GM12892 (cell line): ENCODE measurements around the gene MYO19.
"Not testable (repeated sequence)": the region's sequence is repeated elsewhere in the genome, so short reads cannot be mapped to it uniquely, and the experiment has no call there.

Experiments
- DNase-seq: peaks from one replicate; pipeline ENCODE4 v3.0.0; 2011; ENCODE audit not compliant: insufficient read length
- FAIRE-seq: peaks from 2 replicates; lab custom pipeline; 2011; peaks lifted over from hg19 to GRCh38; lab: Jason Lieb, UNC
- POLR2A ChIP-seq: IDR thresholded peaks from 2 replicates; pipeline ENCODE4 v1.6.1; 2011; ENCODE audit warnings: low read depth, low read length, control low read depth
- POLR2AphosphoS5 ChIP-seq: IDR thresholded peaks from 2 replicates; pipeline ENCODE4 v1.6.1; 2011; ENCODE audit warnings: low read depth, low read length, control low read depth
- TAF1 ChIP-seq: IDR thresholded peaks from 2 replicates; pipeline ENCODE4 v1.6.1; 2011; ENCODE audit warnings: low read depth, mild to moderate bottlenecking, control low read depth, low read length, borderline replicate concordance

Gene MYO19

GRCh38 chr17:36494674-36495073, 40.0 kb downstream of the MYO19 start:
- DNase-seq: no peak
- no peak for FAIRE-seq
- TF ChIP-seq TAF1 (no peak), POLR2A (no peak), POLR2AphosphoS5 (no peak)

DNA sequence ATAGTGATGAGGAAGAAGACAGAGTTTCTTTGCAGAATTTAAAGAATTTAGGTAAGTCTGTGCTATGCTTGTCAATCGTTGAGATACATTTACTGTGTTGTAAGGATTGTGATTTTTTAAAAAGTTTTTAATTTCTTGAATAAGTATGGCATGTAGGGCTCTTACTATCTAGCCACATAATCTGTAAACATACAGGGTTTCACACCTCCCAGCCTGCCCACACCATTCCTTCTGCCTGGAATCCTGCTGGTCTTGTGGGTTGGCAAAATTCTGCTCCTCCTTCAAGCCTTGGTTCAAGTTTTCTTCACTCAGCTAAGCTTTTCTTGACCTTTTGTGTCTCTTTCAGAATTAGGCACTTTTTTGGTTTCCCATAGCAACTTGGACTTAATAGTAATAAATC, 40.7 kb downstream of the MYO19 start:
- TF ChIP-seq TAF1: no peak
- TF ChIP-seq POLR2AphosphoS5: no peak
- no peak for TF ChIP-seq POLR2A
- no peak for FAIRE-seq
- DNase-seq: no peak

GRCh38 chr17:36486204-36487194, 48.2 kb downstream of the MYO19 start, which contains the start of gene ZNHIT3:
Gene ZNHIT3, plus strand, starts transcription at chr17:36486681. Its CDS starts 19 bp downstream, at chr17:36486700.
- DNase-seq: peak; percentile 89
- FAIRE-seq: no peak
- TF ChIP-seq POLR2A (peak; percentile 87), TAF1 (peak; percentile 71; the same call in 1 of the 2 replicates), POLR2AphosphoS5 (peak; percentile 83)

GRCh38 chr17:36485805-36486203, 48.9 kb downstream of the MYO19 start:
- DNase-seq (no peak), FAIRE-seq (no peak)
- no peak for TF ChIP-seq TAF1
- TF ChIP-seq POLR2A: no peak
- TF ChIP-seq POLR2AphosphoS5: no peak

GRCh38 chr17:36485027-36485426, 49.6 kb downstream of the MYO19 start:
- no peak for DNase-seq
- FAIRE-seq: no peak
- no peak for TF ChIP-seq POLR2AphosphoS5
- TF ChIP-seq TAF1: no peak
- TF ChIP-seq POLR2A: no peak

- not testable (repeated sequence) for FAIRE-seq
Measured at GRCh38 chr17:36484021-36484420, 50.6 kb downstream of the MYO19 start.

GRCh38 chr17:36482611-36483504, 51.8 kb downstream of the MYO19 start:
- no peak for TF ChIP-seq POLR2A
- no peak for FAIRE-seq
- DNase-seq: peak; percentile 81

More at GRCh38 chr17:36484021-36484420, 50.6 kb downstream of the MYO19 start:
- not testable (repeated sequence) for DNase-seq

GRCh38 chr17:36481829-36482228, 52.8 kb downstream of the MYO19 start:
- FAIRE-seq: no peak
- no peak for DNase-seq
- no peak for TF ChIP-seq POLR2A
- TF ChIP-seq TAF1: no peak
- no peak for TF ChIP-seq POLR2AphosphoS5

DNA sequence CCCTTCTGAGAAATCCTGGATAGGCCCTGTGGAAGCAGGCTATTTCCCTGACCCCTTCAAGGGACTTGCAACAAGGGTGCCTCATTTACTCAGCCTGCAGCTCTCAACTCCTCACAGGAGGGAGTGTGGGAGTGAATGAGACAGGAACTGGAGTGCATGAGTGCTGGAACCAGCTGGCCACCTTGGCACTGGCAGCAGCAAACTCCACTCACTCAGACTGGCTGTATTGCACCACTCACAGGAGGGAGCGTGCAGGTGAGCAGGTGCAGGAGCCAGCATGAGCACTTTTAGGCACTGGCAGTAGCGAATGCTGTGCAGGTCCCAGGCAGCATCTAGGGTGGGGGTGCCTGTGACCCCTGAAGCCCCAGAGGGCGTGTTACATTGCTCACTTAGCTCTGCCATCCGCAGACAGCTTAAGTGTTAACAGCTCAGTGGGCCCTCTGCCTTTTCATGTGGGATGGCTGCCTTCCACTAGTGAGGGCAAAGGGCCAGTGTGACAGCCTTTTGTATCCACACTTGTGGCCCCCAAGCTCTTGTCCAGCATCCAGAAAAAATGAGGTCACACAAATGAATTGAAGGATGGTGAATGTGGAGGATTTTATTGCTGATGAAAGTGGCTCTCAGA, 59.2 kb downstream of the MYO19 start:
- TF ChIP-seq POLR2A: no peak
- no peak for TF ChIP-seq POLR2AphosphoS5
- no peak for TF ChIP-seq TAF1
- no peak for DNase-seq
- FAIRE-seq: no peak

DNA sequence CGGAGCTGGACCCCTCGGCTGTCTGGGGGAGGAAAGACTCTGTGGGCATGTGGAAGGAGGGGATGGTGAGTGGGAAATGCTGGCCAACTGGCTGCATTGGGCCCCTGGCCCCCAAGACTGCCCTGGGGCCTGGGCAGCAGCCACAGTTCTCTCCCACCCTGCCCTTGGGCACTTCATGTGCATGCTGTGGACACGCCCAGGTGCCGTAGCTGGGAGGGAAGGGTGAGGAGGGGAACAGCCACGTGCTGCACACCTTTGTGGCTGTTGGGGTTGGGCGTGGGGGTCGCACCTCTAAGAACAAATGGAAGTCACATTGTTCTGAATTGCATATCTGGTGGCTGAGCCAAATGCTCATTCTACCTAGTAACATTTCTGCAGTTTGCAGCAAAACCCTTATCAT, 60.1 kb downstream of the MYO19 start:
- no peak for DNase-seq
- TF ChIP-seq POLR2AphosphoS5 (no peak), POLR2A (no peak), TAF1 (no peak)
- no peak for FAIRE-seq

GRCh38 chr17:36470499-36470898, 64.2 kb downstream of the MYO19 start:
- TF ChIP-seq TAF1 (no peak), POLR2AphosphoS5 (no peak), POLR2A (no peak)
- no peak for DNase-seq
- FAIRE-seq: no peak
